Measurements from ENCODE around the gene ILF2. TPM values are rescaled to one million over a fixed set of nuclear protein-coding genes. Genes with fewer than 3 reads are reported as not detected.

Gene ILF2
- total RNA-seq, 2 donors from 2014 or later, result 93.1 to 113 TPM

DNA sequence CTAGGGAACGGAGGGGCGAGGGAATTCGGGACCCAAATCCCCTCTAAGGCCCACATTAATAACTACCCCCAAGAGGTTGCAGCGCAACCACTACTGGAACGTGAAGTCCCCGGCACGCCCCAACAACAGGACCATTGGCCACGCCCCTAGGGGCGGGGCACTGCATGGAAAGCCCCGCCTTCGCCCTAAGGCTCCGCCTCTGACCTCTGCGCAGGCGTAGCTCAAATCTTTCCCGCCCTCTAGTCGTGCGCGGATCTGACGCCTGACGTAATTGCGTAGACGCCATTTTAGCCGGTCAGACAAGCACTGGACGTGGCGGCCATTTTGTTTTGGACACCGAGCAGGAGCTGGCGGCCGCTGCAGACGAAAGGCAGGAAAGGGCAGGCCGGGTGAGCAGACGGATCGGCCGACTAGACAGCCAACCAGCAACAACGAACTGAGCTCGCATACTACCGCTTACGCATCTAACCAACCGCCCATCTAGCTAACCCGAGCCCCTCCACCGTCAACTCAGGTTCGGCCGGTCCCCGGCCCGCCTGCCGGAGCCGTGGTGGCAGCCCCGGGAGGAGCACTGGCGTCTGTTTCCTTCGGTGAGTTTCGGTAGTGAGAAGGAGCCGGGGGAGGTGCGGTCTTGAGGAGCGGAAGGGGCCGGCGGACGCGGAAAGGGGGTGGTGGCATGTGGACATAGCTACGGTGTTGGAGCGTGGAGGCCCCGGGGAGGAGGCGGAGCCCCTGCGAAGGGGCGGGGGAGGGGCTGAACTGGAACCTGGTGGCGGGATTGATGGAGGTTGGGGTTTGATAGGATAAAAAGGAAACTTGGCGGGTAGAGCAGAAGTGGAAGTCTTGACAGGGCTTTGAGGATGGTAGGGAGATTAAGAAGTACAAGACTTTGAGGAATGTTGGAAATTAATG lies 36.8 kb downstream of the ILF2 start, which contains the start of gene CHTOP:
Gene CHTOP, plus strand, starts transcription at position 313 of the 912 bp plus-strand sequence. CDS start 2,523 bp downstream, outside the sequence.
- ATAC-seq, result peak; percentile 89
- intact Hi-C loops (cut with DNase I, micrococcal nuclease), result no loop called here
- DNase-seq, result peak; percentile 97 to 98

DNA sequence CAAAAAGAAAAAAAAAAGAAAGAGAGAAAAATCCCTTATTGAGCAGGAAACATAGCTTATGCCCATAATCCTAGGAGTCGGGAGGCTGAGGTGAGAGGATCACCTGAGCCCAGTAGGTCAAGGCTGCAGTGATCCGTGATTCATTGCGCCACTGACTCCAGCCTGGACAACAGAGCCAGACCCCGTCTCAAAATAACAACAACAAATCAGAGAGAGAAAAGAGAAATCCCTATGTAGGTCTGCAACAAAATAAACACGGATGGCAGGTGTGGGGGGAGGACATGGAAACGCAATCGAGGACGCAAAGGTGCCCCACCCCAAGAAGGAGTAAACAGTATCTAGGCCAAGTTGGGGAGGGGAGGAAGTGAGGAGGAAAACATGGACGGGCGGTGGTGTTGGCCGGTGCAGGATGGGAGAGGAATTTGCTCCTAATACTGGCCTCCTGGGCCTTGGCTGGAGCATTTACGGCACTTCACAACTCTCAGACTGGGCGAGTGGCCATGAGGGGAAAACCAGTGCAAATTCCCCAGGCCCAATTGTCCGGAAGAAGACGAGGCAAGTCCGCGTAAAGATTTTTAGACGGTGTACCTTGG lies 37.5 kb downstream of the ILF2 start:
- ATAC-seq (peak; percentile 56), DNase-seq (peak in 1 of 2 donors; percentile 61)
- intact Hi-C loops (cut with DNase I, micrococcal nuclease), result no loop called here

DNA sequence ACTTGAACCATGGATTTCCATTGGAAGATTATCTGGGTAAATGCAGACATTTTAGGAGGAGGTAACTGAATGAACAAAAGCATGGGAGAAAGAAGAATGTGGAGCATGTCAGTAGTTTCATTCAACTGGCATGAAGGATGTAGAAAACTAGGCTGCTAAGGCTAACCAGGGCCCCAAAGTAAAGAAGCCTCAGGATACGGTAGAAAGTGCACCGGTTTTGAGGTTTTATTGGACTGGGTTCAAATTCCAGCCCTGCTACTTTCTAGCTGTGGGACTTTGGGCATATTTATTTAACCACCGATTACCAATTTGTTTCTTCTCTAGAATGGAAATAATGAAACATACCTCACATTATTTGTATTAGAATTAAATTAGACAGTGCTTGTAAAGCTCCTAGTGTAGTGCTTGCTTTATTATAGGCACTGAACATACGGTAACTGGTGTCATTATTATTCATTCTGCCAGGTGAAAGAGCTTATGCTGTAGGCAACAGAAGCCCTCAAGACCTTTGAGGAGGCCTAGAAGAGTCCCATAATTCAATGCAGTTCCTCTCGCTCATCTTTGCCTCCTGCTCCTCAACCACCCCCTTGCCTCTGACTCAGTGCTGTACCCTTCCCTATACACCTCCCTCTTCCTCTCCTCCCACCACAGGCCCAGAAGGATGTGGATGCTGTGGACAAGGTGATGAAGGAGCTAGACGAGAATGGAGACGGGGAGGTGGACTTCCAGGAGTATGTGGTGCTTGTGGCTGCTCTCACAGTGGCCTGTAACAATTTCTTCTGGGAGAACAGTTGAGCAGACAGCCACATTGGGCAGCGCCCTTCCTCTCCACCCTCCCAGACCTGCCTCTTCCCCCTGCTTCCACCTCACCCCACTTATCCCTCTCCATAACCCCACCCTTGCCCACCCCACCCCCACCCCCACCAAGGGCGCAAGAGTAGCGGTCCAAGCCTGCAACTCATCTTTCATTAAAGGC lies 39.5 kb downstream of the ILF2 start:
- no peak for DNase-seq
- intact Hi-C loops (cut with DNase I, micrococcal nuclease), result no loop called here
- ATAC-seq, result no peak

DNA sequence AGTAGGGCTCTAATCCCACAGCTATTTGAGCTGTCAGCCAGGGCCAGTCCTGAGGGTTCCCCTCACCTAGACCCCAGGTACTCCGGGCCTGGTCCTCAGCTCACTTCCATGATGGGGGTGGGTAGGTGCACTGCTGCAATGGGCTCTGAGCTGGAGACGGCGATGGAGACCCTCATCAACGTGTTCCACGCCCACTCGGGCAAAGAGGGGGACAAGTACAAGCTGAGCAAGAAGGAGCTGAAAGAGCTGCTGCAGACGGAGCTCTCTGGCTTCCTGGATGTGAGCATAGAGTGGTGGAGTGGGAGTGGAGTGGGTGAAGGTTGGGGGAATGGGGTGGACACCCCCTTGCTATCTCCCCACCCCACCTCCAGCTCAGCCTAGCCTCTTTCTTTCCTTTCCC lies 40.4 kb downstream of the ILF2 start:
- DNase-seq (no peak), ATAC-seq (no peak)
- intact Hi-C loops (cut with DNase I, micrococcal nuclease), result no loop called here

DNA sequence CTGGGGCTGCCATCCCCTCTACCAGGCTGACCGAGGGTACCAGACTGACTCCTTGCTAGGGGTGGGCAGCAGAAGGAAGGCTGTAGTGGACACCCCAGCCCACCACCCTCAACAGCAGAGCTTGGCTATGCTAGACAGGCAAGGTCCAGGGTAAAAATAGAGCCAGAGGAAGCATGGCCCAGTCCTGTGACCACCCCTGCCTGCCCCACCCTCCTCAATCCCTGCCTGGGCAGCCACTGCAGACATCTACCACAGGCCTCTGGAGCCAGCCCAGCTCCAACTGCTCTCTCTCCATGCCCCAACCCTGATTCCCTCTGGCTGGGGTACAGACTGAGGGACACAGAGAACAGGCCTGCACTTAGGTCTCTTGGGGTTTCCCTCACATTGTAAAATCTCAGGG lies 40.8 kb downstream of the ILF2 start:
- DNase-seq (no peak), ATAC-seq (no peak)
- intact Hi-C loops (cut with DNase I, micrococcal nuclease), result no loop called here

DNA sequence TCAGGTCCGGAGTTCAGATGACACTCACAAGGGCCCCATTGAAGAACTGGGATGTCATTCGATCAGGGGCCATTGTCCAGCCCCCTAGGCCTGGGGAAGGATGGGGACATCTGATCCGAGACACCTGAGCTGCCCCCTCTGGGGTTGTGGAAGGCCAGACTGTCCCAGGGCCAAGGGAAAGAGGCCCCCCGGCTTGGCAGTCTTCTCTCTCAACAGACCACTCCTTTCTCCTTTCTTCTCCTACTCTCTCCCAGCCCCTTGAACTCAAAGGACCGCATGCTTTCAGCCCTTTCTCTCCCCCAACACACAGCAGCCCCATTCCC lies 41.5 kb downstream of the ILF2 start:
- no peak for DNase-seq
- intact Hi-C loops (cut with DNase I, micrococcal nuclease), result no loop called here
- ATAC-seq, result no peak

DNA sequence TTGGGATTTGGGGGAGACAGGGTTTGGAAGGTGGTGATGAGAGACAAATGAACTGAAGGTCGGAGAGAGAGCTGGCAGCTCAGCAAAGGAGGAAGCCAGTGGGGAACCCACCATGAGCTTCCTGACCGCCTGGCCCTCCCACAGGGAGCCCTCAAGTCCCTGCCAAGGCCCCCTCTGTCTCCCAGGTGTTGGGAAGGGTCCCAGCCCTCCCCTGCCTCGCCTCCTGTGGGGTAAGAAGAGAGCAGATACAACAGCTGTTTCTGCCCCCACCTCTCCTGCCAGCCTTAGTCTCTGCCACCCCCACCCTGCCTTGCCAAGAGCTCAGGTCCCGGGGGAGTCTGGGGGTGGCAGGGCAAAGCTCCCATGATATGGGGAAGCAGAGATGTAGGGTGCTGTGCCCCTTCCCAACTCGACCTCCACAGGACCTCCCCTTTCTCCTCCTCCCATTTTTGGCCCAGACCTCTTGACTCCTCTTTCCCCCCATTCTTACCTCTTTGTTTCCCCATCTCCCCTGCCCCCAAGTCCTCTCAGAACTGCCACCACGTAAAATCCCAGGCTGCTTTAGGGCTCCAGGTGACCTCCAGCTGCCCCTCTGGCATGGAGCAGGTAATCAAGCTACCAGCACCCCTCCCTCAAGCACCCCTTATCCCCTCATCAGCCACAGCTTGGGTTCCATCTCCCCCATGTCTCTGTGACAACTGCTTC lies 42.0 kb downstream of the ILF2 start:
- DNase-seq (no peak), ATAC-seq (no peak)
- intact Hi-C loops (cut with DNase I, micrococcal nuclease), result no loop called here

DNA sequence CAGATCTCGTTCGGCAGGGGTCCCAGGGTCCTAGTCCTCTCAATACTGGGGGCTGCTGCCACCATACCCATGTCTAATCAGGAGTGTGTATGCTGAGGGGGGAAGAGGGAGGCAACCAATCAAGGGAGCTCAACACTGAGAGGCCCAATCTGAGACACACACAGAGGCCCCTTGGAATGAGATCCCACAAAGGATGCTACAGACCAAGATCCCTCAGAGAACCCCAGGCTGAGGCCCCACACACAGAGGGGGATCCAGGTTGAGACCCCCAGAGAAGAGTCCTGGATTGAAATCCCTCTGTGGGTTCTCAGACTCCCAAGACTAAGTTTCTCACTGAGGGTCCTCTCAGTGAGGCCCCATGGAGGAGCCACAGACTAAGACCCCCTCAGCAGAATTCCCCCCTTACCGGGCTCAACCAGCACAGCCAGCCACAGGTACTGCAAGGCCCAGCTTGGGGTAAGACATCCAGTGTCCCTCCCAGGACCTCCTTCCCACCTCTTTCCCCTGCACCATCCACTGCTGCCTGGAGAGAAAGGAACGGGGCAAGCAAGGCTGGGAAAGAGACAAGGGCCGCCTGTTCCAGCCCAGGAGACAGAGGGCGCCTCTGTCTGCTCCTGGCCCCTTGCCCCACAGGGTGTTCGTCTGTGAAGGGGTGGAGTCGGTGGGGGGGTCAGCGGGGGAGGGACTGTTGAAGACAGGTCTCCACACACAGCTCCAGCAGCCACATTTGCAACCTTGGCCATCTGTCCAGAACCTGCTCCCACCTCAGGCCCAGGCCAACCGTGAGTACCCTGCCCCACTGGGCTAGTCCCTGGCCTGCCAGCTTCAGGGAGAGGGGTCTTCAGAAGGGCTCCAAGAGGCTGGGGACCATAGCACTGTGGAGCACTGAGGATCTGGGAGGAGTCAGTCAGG lies 42.8 kb downstream of the ILF2 start, which contains the start of gene S100A1:
Gene S100A1, plus strand, starts transcription at position 720 of the 912 bp plus-strand sequence. CDS start 2,088 bp downstream, outside the sequence.
- DNase-seq, result no peak
- ATAC-seq, result no peak
- intact Hi-C loops (cut with DNase I, micrococcal nuclease), result no loop called here

DNA sequence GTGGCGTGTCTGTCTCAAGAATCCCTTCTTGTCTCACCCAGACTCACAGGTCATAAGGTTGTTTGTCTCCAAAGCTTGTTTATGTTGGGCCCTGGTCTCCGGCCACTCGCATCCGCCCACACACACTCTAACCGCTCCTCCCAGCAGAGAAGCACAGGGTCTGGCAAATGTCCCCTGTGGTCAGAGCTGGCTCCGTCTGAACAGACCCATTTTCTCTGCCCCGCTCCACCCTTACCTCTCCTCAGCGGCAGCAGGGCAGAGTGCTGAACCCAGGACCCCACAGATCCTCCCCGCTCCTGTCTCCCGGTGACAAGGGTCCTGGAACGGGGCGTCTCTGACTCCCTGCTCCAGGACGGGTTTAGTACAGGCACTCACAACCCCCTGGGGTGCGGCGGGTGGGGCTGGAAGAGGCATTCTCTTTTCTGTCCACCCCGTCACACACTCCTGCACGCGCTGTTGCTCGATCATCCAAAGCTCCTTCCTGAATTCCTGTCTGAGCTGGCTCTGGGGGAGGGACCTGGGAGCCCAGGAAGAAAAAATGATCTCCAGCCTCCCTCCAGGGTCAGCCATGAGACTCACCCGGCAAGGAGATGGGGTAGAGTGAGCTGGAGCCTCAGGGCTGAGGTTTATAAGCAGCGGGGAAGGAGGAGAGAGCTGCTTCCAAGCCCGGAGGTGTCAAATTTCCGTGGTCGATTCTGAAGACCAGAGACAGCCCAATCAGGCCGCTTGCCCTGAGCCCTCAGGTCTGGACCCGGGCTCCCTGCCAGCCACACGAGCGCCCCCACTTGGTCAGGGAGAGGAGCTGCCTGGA lies 43.7 kb downstream of the ILF2 start, which contains the start of gene S100A13:
Gene S100A13, minus strand, starts transcription at position 602 of the 811 bp plus-strand sequence. CDS start 1,033 bp downstream, outside the sequence.
- ATAC-seq (peak; percentile 76), DNase-seq (peak; percentile 74 to 85)
- intact Hi-C loops (cut with DNase I, micrococcal nuclease), result no loop called here

DNA sequence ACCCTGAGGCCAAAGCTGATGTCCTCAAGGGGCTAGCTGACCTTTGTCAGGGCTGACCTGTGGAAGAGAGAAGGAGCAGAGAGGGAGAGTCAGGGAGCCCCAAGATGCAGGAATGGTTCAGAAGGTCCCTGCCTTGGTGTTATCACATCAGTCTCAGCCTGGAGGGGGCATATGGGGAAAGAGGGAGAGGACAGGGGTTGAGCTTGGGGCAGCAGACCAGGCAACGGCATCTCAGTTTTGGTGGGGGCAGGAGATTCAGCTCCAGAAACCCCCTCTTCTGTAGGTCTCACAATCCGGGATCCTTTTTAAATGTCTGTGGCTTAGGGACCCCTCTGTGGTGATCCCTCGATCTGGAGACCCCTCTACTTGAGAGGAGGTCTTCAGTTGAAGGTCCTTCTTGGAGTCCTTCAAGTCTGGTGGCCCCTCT lies 44.3 kb downstream of the ILF2 start:
- DNase-seq (no peak), ATAC-seq (no peak)
- intact Hi-C loops (cut with DNase I, micrococcal nuclease), result no loop called here

DNA sequence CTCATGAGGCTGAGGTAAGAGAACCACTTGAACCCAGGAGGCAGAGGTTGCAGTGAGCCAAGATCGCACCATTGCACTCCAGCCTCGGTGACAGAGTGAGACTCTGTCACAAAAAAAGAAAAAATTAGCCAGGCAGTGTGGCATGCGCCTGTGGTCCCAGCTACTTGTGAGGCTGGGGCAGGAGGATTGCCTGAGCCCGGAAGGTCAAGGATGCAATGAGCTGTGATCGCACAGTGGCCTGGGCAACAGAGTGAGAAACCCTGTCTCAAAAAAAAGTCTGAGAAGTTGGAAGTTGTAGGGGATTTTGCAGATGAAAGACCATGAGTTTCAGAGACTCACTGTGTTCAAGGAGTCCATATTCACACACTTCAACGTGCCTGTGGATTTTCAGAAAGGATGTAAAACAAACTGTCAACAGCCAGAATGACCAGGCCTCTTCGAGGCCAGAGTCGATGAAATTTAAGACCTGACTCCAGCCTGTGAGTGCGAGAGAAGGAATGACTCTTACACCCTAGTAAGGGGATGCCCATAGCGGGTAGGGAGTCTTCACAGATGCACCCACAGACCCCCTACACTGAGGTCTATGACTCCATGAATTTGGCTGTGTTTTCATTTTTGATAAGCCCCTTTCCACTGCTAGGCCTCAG lies 45.7 kb downstream of the ILF2 start:
- ATAC-seq (no peak), DNase-seq (no peak)
- intact Hi-C loops (cut with DNase I, micrococcal nuclease), result no loop called here

DNA sequence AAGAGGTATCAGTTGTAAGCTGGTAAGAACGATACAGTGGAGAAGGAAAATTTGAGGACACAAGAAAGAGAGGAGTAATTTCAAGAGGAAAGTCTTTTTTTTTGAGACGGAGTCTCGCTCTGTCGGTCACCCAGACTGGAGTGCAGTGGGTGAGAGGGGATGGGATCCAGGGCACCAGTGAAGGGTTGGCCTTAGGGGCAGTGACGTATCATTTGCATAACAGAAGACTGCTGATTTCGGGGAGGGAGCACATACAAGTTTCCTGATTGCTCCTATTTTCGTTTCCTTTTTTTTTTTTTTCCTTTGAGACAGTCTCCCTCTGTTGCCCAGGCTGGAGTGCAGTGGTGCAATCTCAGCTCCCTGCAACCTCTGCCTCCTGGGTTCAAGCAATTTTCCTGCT lies 47.7 kb downstream of the ILF2 start:
- no peak for DNase-seq
- ATAC-seq, result no peak
- intact Hi-C loops (cut with DNase I, micrococcal nuclease), result no loop called here

DNA sequence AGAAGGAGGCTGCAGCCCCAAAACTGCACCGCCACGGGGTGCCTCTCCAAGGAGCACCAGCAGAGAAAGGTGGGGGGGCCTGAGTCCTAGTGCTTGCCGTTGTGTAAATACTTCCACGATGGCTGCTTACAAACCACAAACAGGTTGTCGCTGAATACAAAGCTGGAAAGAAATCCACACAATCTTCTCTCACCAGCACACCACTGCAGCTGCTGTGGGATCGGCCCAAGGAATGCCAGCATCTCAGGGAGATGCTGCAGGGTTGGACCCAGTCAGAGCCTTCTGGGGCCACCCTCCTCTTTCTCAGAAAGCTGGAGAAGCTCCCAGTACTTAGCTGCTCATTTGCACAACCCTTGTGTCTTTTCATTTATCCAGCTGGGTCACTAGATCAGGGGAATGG lies 51.6 kb downstream of the ILF2 start:
- ATAC-seq (no peak), DNase-seq (no peak)
- intact Hi-C loops (cut with DNase I, micrococcal nuclease), result no loop called here

DNA sequence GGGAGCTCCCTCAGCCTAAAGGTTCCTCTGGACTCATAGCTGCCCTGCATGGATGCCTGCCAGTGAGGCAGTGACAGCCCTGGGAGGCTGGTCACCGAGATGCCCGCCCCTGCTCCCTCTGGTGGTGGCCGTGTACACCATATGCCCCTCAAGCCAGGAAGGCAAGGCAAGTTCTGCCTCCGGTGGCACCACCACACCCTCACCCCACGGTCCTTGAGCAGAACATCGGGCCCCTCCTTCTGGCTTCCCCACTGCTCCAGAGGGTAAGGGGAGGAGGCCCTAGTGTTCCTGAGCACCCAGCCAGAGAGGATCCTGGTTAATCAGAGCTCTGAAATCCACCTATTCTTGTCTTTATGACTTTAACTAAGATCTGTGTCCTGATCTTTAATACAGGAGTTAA lies 53.1 kb downstream of the ILF2 start:
- ATAC-seq, result peak; percentile 40
- peak; percentile 82 to 86 for DNase-seq
- intact Hi-C loops (cut with DNase I, micrococcal nuclease), result no loop called here

DNA sequence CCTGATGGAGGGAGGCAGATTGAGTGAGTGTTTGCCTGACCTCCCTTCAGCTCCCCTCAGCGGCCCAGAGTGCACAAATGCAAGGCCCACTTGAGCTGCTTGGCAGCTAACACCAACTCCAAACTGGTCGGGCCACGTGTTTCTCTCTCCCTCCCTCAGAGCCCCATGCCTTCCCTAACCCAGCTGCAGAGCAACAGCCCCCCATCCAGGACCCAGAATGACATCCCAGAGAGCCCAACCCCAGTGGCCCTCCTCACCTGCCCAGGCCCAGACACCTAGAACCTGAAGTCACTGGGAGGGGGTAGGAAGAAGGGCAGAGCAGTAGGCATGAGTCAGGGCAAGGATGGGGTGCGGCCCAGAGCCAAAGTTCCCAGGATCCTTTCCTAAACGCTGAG lies 53.9 kb downstream of the ILF2 start:
- intact Hi-C loops (cut with DNase I, micrococcal nuclease), result no loop called here
- no peak for ATAC-seq

More for the DNA sequence above, 53.9 kb downstream of the ILF2 start:
- no peak for DNase-seq

Measured in left colon (tissue), 2 donors.